ENCODE measurements around the gene TSPAN6.

TSPAN6 gene

DNA sequence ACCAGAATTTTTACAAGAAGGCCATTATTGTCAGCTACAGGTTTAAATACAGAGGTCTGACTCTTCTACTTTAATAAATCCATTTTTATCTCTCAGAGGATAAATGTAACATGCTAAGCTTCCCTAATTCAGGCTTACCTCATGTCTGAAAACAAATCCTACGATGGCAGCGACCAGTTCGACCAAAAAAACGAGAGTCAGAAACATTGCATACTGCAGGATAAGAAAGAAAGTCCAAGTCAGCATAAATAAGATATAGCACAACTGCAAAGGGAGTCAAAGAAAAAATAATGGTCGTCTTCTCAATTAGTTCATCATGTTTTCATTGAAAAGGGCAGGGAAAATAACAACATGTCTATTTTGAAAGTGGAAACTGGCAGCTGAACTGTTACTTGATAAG is 1.6 kb downstream of the TSPAN6 start:
- ChIA-PET CTCF (interaction anchor here (0.7 to 1.0 kb wide), 2 partner anchors 37 to 761 kb away, joined by 3 to 6 read pairs; no protein-coding TSS in a partner anchor), POLR2A (no interaction called here)
- Histone ChIP-seq H3K4me1 (ENCODE audit: control insufficient read depth, insufficient read depth, low read length) (no peaks in the 10 kb centered on the region), H3K27ac (ENCODE audit: extremely low read depth, low read depth, low read length) (no peak overlapping the region), H3K9me3 (ENCODE audit: control insufficient read depth, insufficient read depth, low read depth, low read length) (no peaks in the 10 kb centered on the region), H3K36me3 (ENCODE audit: control insufficient read depth in 2 of 2, insufficient read depth in 1 of 2, low read length in 2 of 2) (peaks cover 15 to 44% of the 10 kb centered on the region in 2 experiments), H3K4me3 (ENCODE audit: low read depth, low read length) (no peak overlapping the region)
- TF ChIP-seq, protein P1, sequence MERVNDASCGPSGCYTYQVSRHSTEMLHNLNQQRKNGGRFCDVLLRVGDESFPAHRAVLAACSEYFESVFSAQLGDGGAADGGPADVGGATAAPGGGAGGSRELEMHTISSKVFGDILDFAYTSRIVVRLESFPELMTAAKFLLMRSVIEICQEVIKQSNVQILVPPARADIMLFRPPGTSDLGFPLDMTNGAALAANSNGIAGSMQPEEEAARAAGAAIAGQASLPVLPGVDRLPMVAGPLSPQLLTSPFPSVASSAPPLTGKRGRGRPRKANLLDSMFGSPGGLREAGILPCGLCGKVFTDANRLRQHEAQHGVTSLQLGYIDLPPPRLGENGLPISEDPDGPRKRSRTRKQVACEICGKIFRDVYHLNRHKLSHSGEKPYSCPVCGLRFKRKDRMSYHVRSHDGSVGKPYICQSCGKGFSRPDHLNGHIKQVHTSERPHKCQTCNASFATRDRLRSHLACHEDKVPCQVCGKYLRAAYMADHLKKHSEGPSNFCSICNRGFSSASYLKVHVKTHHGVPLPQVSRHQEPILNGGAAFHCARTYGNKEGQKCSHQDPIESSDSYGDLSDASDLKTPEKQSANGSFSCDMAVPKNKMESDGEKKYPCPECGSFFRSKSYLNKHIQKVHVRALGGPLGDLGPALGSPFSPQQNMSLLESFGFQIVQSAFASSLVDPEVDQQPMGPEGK (tag by site-specific recombination; IDR thresholded peaks at IDR 0.05), result no peak
- TF ChIP-seq ZNF292 (tag by site-specific recombination; IDR thresholded peaks at IDR 0.05; ENCODE audit: borderline replicate concordance, low read depth) (no peak), ZNF138 (tag by site-specific recombination; IDR thresholded peaks at IDR 0.05; ENCODE audit: borderline replicate concordance) (no peak), GLIS1 (tag by site-specific recombination; IDR thresholded peaks at IDR 0.05) (no peak), ZNF514 (tag by site-specific recombination; IDR thresholded peaks at IDR 0.05) (no peak), ZNF830 (tag by site-specific recombination; IDR thresholded peaks at IDR 0.05; ENCODE audit: low read depth) (no peak), ZNF324 (tag by site-specific recombination; IDR thresholded peaks at IDR 0.05) (no peak), HOXC10 (CRISPR knock-in tag; IDR thresholded peaks at IDR 0.05) (no peak), ZNF785 (tag by site-specific recombination; IDR thresholded peaks at IDR 0.05) (no peak)

DNA sequence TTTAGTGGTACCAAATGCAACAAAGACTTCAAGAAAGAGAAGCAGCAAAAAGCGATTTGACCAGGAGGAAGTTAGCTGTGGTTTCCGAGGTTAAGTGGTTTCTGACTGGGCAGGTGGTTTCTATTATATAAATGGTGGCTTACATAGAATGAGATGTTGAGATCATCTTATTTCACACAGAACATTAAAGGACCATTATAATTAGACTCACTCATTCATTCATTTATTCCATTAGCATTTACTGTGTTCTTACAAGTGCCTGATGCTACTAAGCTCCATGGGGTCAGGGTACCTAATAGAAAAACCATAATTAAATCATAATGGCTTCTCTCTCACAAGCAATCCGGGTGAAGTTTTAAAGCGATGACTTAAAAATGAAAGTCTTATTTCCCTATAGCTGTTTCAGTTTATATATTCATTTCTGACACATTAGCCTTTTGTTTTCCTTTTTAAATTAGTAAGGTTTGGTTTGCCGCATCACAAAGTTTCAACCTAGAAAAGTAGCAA is 10.6 kb downstream of the TSPAN6 start:
- CTCF ChIA-PET, result interaction anchor here (0.6 to 1.2 kb wide), 3 partner anchors 17 to 1311 kb away, joined by 3 read pairs; no protein-coding TSS in a partner anchor

More for the DNA sequence above, 10.6 kb downstream of the TSPAN6 start:
- TF ChIP-seq RBAK (tag by site-specific recombination; IDR thresholded peaks at IDR 0.05) (no peak), BCL11B (tag by site-specific recombination; IDR thresholded peaks at IDR 0.05; ENCODE audit: low read depth) (no peak), ZNF133 (tag by site-specific recombination; IDR thresholded peaks at IDR 0.05) (no peak), ZNF155 (tag by site-specific recombination; IDR thresholded peaks at IDR 0.05) (no peak), ZNF239 (tag by site-specific recombination; IDR thresholded peaks at IDR 0.05) (no peak), ZNF221 (tag by site-specific recombination; IDR thresholded peaks at IDR 0.05; ENCODE audit: borderline replicate concordance) (no peak), GFI1B (tag by site-specific recombination; IDR thresholded peaks at IDR 0.05) (no peak), ZNF24 (tag by site-specific recombination; IDR thresholded peaks at IDR 0.05) (no peak), ZFHX2 (tag by site-specific recombination; conservative IDR thresholded peaks at IDR 0.05) (no peak), ZBTB8A (tag by site-specific recombination; IDR thresholded peaks at IDR 0.05) (no peak), ZNF146 (tag by site-specific recombination; IDR thresholded peaks at IDR 0.05) (no peak), ZNF311 (tag by site-specific recombination; IDR thresholded peaks at IDR 0.05; ENCODE audit: borderline replicate concordance) (no peak), ZNF423 (tag by site-specific recombination; IDR thresholded peaks at IDR 0.05) (no peak)
- TF ChIP-seq, protein P2, sequence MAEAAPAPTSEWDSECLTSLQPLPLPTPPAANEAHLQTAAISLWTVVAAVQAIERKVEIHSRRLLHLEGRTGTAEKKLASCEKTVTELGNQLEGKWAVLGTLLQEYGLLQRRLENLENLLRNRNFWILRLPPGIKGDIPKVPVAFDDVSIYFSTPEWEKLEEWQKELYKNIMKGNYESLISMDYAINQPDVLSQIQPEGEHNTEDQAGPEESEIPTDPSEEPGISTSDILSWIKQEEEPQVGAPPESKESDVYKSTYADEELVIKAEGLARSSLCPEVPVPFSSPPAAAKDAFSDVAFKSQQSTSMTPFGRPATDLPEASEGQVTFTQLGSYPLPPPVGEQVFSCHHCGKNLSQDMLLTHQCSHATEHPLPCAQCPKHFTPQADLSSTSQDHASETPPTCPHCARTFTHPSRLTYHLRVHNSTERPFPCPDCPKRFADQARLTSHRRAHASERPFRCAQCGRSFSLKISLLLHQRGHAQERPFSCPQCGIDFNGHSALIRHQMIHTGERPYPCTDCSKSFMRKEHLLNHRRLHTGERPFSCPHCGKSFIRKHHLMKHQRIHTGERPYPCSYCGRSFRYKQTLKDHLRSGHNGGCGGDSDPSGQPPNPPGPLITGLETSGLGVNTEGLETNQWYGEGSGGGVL (tag by site-specific recombination; IDR thresholded peaks at IDR 0.05), result no peak
- TF ChIP-seq, protein P3, sequence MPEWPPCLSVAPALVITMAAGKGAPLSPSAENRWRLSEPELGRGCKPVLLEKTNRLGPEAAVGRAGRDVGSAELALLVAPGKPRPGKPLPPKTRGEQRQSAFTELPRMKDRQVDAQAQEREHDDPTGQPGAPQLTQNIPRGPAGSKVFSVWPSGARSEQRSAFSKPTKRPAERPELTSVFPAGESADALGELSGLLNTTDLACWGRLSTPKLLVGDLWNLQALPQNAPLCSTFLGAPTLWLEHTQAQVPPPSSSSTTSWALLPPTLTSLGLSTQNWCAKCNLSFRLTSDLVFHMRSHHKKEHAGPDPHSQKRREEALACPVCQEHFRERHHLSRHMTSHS (tag by site-specific recombination; IDR thresholded peaks at IDR 0.05), result no peak
- TF ChIP-seq, protein P1 (tag by site-specific recombination; IDR thresholded peaks at IDR 0.05), result no peak
- Histone ChIP-seq H3K36me3 (ENCODE audit: control insufficient read depth in 2 of 2, insufficient read depth in 1 of 2, low read length in 2 of 2) (peaks cover 0 to 25% of the 10 kb centered on the region in 2 experiments; a peak in 2 of 3 replicates), H3K4me3 (ENCODE audit: low read depth, low read length) (no peak overlapping the region), H3K27ac (ENCODE audit: extremely low read depth, low read depth, low read length) (no peak overlapping the region), H3K9me3 (ENCODE audit: control insufficient read depth, insufficient read depth, low read depth, low read length) (no peaks in the 10 kb centered on the region), H3K4me1 (ENCODE audit: control insufficient read depth, insufficient read depth, low read length) (no peaks in the 10 kb centered on the region)
- POLR2A ChIA-PET, result no interaction called here

All from HEK293 (cell line).